Right lobe of liver (tissue), 6 donors: ENCODE data around the gene NRCAM. TPM values are rescaled to one million over a fixed set of nuclear protein-coding genes. Genes with fewer than 3 reads are reported as not detected.

Experiments
- ATAC-seq, 4 donors: fragments of 200-7000 bp; cut with Tn5 transposase; one replicate each; pipeline ENCODE4 v1.9.1; 2020; ENCODE audit warnings: mild to moderate bottlenecking in 4 of 4, moderate library complexity in 4 of 4
- DNase-seq, 3 donors: peaks; one replicate each; pipeline ENCODE4 v3.0.0-alpha.2; 2020
- H3K27ac ChIP-seq, 3 donors: fragments of 200-600 bp; one replicate each; pipeline ENCODE4 v1.8.0; 2022
- H3K27me3 ChIP-seq, 2 donors: fragments of 200-600 bp; one replicate each; pipeline ENCODE4 v1.8.0; 2022
- H3K36me3 ChIP-seq, 4 donors: fragments of 200-600 bp; sonication (generic) in 1 of 4; one replicate each; pipeline versions ENCODE4 v1.5.1 to v1.8.0; 2017 to 2022; ENCODE audit warnings: control low read depth in 1 of 4
- H3K4me1 ChIP-seq, 4 donors: fragments of 200-600 bp; sonication (generic) in 1 of 4; one replicate each; pipeline versions ENCODE4 v1.5.1 to v1.8.0; 2017 to 2022; ENCODE audit warnings: control low read depth in 1 of 4
- H3K4me3 ChIP-seq, 3 donors: fragments of 200-600 bp; one replicate each; pipeline ENCODE4 v1.8.0; 2022
- H3K9me3 ChIP-seq, 4 donors: fragments of 200-600 bp; sonication (generic) in 1 of 4; one replicate each; pipeline versions ENCODE4 v1.5.1 to v1.8.0; 2017 to 2022; ENCODE audit warnings: control low read depth in 1 of 4
- POLR2A ChIP-seq: fragments of 450-650 bp; IDR thresholded peaks from one replicate; pipeline ENCODE4 v1.6.1; 2017; ENCODE audit warnings: antibody characterized with exemption, mild to moderate bottlenecking
- WGBS: methylation state at CpG from one replicate; pipeline ENCODE4 v1.1.6; 2018; ENCODE audit warnings: low coverage, low lambda C conversion rate; ENCODE audit not compliant: insufficient coverage; ENCODE audit errors: missing lambda C conversion rate; 5-methylcytosine and 5-hydroxymethylcytosine counted together
- intact Hi-C, 2 donors: fragments of 100-400 bp; cut with DNase I; formaldehyde crosslinking; loops; one replicate each; pipeline versions ENCODE4 v1.11.2 to v1.14.1; 2022
- total RNA-seq, 6 experiments: library from RNA; depleted of rRNA in 2 of 6; stranded (reverse); fragments of >200 nt in 2 of 6; fragmentation: NEBNext Ultra II Directional in 3 of 6; extraction: Animal tissue kit (Norgen Biotek cat#: 25700) in 3 of 6; gene quantifications; one replicate each; pipeline versions ENCODE4 v1.1.0 to v1.2.4, GENCODE V29; 2016 to 2023
- TF ChIP-seq, protein P1 (sequence below), 4 donors: fragments of 200-600 bp in 3 of 4; fragments of 450-650 bp in 1 of 4; IDR thresholded peaks; one replicate each; pipeline versions ENCODE4 v1.5.1 to v1.8.0; 2016 to 2022; ENCODE audit warnings: antibody characterized with exemption in 4 of 4, mild to moderate bottlenecking in 2 of 4
- donor health status: DM: no; HTN: yes; CAD: no.
- donor health status: DM: no; HTN: no; CAD: no.
- donor health status: DM: no; HTN: no; CAD: no.
- donor health status: DM: no; HTN: yes; CAD: no.
- donor health status: DM: no; HTN: yes; CAD: no.

Gene NRCAM
- total RNA-seq, 6 experiments from 2014 or later: 0.16 to 1.9 (median 0.27) TPM

DNA sequence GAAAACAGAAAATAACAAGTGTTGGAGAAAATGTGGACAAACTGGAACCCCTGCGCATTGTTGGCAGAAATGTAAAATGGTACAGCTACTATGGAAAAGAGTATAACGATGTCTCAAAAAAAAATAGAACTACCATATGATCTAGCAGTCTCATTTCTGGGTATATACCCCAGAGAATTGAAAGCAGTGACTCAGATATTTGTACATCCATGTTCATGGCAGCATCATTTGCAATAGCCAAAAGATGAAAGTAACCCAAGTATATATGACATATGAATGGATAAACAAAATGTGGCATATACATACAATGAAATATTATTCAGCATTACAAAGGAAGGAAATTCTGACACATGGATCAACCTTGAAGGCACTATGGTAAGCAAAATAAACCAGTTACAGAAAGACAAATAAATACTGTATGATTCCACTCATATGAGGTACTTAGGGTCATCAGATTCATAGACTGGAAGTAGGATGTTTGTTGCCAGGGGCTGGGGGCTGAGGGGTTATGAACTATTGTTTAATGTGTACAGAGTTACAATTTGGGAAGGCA is 4.9 kb downstream of the NRCAM start:
- no peaks in the 10 kb centered on the region for H3K9me3 ChIP-seq
- 74% methylated on average over 2 of the region's 2 CpGs for WGBS
- no peaks in the 10 kb centered on the region for H3K36me3 ChIP-seq
- no peak for ATAC-seq
- no peak overlapping the region for H3K4me3 ChIP-seq
- peaks cover 0 to 11% (median 0%) of the 10 kb centered on the region in 4 donors for H3K4me1 ChIP-seq
- no peak for DNase-seq
- H3K27me3 ChIP-seq: peaks cover 0 to 21% of the 10 kb centered on the region in 2 donors
- intact Hi-C loops: loop anchor here in 1 of 2 donors (10.0 kb wide), 1 partner anchor 267 kb away; no protein-coding TSS in a partner anchor
- no peak for TF ChIP-seq POLR2A
- TF ChIP-seq, protein P1, sequence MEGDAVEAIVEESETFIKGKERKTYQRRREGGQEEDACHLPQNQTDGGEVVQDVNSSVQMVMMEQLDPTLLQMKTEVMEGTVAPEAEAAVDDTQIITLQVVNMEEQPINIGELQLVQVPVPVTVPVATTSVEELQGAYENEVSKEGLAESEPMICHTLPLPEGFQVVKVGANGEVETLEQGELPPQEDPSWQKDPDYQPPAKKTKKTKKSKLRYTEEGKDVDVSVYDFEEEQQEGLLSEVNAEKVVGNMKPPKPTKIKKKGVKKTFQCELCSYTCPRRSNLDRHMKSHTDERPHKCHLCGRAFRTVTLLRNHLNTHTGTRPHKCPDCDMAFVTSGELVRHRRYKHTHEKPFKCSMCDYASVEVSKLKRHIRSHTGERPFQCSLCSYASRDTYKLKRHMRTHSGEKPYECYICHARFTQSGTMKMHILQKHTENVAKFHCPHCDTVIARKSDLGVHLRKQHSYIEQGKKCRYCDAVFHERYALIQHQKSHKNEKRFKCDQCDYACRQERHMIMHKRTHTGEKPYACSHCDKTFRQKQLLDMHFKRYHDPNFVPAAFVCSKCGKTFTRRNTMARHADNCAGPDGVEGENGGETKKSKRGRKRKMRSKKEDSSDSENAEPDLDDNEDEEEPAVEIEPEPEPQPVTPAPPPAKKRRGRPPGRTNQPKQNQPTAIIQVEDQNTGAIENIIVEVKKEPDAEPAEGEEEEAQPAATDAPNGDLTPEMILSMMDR (IDR thresholded peaks at IDR 0.05): no peak
- H3K27ac ChIP-seq: no peak overlapping the region

DNA sequence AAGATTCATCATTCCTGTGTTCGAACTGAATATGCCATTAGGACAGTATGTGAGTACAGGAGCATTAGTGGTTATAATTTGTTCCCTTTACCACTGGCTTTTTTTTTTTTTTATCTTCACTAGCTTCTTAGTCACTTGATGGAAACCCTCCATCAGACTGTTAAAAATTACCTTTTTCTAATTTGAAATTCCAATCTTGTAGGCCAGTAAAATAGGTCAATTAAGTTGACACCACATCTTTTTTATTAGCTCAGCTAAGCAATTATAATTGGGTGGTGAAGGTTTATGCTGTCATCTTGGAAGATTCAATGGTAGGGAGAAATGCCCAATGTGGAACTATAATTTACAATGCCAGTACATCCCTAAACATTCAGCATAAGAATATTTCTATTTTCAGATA is 6.1 kb downstream of the NRCAM start:
- H3K4me3 ChIP-seq: no peak overlapping the region
- H3K27ac ChIP-seq: no peak overlapping the region
- WGBS: 53% methylated on average over 1 of the region's 1 CpG
- intact Hi-C loops: loop anchor here in 1 of 2 donors (10.0 kb wide), 1 partner anchor 265 kb away; no protein-coding TSS in a partner anchor
- peaks cover 0 to 9% of the 10 kb centered on the region in 2 donors for H3K27me3 ChIP-seq
- H3K9me3 ChIP-seq: no peaks in the 10 kb centered on the region
- H3K36me3 ChIP-seq: no peaks in the 10 kb centered on the region
- no peak for TF ChIP-seq POLR2A
- TF ChIP-seq, protein P1 (IDR thresholded peaks at IDR 0.05): no peak
- DNase-seq (no peak), ATAC-seq (no peak)
- peaks cover 0 to 5% (median 0%) of the 10 kb centered on the region in 4 donors for H3K4me1 ChIP-seq

- Histone ChIP-seq H3K4me3 (no peak overlapping the region), H3K27me3 (peaks cover 0 to 4% of the 10 kb centered on the region in 2 donors), H3K4me1 (no peaks in the 10 kb centered on the region), H3K9me3 (no peaks in the 10 kb centered on the region), H3K36me3 (no peaks in the 10 kb centered on the region), H3K27ac (no peak overlapping the region)
- TF ChIP-seq POLR2A: no peak
- TF ChIP-seq, protein P1 (IDR thresholded peaks at IDR 0.05): no peak
- intact Hi-C loops: no loop called here
- ATAC-seq (no peak), DNase-seq (no peak)
Measured at GRCh38 chr7:108449521-108449920, 6.7 kb downstream of the NRCAM start.

DNA sequence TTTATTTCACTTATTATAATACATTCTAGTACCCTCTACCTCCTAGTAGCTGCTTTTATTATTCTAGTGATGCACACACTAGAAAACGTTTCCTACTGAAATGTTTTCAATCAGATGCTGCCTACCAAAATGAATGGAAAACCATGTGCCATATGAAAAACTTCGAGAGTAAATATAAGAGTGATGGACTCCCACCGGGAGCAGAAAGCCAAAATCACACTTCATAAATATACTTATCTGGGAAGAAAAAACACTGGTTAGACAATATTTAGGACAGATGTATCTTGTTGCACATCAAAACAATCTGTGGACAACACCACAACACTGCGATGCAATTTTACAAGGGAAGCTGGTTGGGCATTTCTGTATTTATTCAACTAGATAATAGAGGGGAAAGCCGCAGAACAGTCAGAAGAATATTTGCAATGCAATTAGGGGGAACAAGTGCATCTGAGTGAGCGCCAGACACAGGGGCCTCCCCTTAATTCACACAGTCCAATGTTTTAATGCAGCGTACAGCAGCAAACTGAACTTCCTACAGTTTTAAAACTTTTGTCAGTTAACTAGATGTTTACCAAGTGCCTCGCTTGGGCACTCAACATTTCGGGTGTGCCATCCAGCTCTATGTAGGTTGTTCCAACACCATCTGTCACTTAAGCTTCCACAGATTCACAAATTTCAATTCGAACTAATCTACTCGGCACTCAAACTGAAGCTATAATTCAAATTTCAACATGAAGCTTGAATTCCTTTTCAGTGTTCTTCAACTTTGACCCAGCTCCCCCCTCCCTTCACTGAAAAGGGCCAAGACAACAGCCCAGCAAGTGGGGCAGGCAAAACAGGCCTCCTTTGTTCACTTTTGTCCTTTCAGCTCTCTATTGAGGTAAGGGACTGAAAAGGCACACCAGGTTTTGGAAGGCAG is 7.4 kb downstream of the NRCAM start:
- intact Hi-C loops: no loop called here
- H3K27me3 ChIP-seq: no peaks in the 10 kb centered on the region
- no peaks in the 10 kb centered on the region for H3K36me3 ChIP-seq
- DNase-seq (no peak), ATAC-seq (no peak)
- WGBS: 64% methylated on average over 10 of the region's 11 CpGs
- no peak overlapping the region for H3K4me3 ChIP-seq
- no peak for TF ChIP-seq POLR2A
- no peaks in the 10 kb centered on the region for H3K4me1 ChIP-seq
- no peaks in the 10 kb centered on the region for H3K9me3 ChIP-seq
- H3K27ac ChIP-seq: no peak overlapping the region

DNA sequence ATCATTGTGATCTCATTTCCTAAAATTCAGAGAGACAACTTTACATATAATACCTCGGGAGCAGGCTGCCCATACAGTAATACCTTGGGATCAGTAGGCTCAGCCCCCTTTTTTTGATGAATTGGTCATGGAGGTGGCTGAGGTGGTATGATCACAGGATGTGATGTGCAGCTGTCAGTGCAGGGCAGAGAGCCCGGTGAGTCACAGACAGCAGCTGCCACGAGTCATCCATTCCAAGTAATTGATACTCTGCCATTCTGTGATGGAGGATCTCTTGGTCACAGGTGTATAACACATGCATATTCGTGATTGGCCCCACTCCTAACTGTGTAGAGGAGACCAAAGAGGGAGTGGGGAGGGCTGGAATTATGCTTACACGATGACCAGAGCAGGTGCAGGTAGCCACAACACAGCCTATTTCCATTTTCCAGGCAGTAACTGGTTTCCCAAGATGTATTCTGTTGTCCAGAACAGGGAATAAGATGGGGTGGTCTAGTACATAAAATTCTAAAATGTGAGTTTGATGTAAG is 14.1 kb downstream of the NRCAM start:
- Histone ChIP-seq H3K27me3 (no peaks in the 10 kb centered on the region), H3K27ac (no peak overlapping the region), H3K4me3 (no peak overlapping the region), H3K9me3 (no peaks in the 10 kb centered on the region), H3K36me3 (no peaks in the 10 kb centered on the region), H3K4me1 (no peaks in the 10 kb centered on the region)
- WGBS: 57% methylated on average over 3 of the region's 5 CpGs
- no peak for DNase-seq
- intact Hi-C loops: no loop called here
- no peak for TF ChIP-seq POLR2A
- TF ChIP-seq, protein P1 (IDR thresholded peaks at IDR 0.05): no peak
- ATAC-seq: peak in 1 of 4 donors; percentile 17
